HepG2 (cell line): ENCODE data around the gene ZNF446. TPM values are rescaled to one million over a fixed set of nuclear protein-coding genes. Genes with fewer than 3 reads are reported as not detected.

Experiments used
- ATAC-seq: fragments of 200-7000 bp; cut with Tn5 transposase; 3 replicates; pipeline ENCODE4 v1.9.1; 2020; ENCODE audit warnings: mild to moderate bottlenecking, moderate library complexity
- BruUV-seq: library from RNA; stranded (reverse); fragments of 400-500 nt; replicated peaks from 2 replicates; lab custom pipeline; 2021; lab: Mats Ljungman, UMichigan
- CTCF ChIA-PET: fragments of 300-600 bp; formaldehyde crosslinking; extraction: SDS; loops from one replicate; lab custom pipeline; 2021; ENCODE audit warnings: low total read pairs, inconsistent platforms, low intra/inter-chr PET ratio; lab: Yijun Ruan, JAX
- POLR2A ChIA-PET: fragments of 350-600 bp; sonication (Branson Sonifier 250); formaldehyde crosslinking; loops from one replicate; lab custom pipeline; 2020; ENCODE audit warnings: antibody characterized with exemption, inconsistent platforms; lab: Yijun Ruan, JAX
- DNase-seq: peaks from one replicate; pipeline ENCODE4 v3.0.0-alpha.2; 2015; ENCODE audit warnings: low spot score
- FAIRE-seq: peaks from 3 replicates; lab custom pipeline; 2011; peaks lifted over from hg19 to GRCh38; lab: Jason Lieb, UNC
- H2AFZ ChIP-seq: one replicate; pipeline ENCODE4 v1.6.1; 2011; ENCODE audit warnings: low read length, inconsistent platforms
- H3K27ac ChIP-seq: fragments of 300-600 bp; 3 replicates; pipeline ENCODE4 v1.8.0; 2011; ENCODE audit warnings: mixed run types, mild to moderate bottlenecking, mixed read lengths, low read length, inconsistent platforms; ENCODE audit not compliant: insufficient read depth; ENCODE audit errors: extremely low read length
- H3K27me3 ChIP-seq, 2 experiments: fragments of 200-600 bp in 1 of 2; 2 replicates in 1 of 2; 3 replicates in 1 of 2; pipeline versions ENCODE4 v1.6.0 to v1.8.0; 2011; ENCODE audit warnings: low read length in 2 of 2, mild to moderate bottlenecking in 2 of 2, moderate library complexity in 2 of 2, inconsistent platforms in 1 of 2; ENCODE audit not compliant: insufficient read depth in 2 of 2, control insufficient read depth in 1 of 2
- H3K36me3 ChIP-seq, 2 experiments: fragments of 200-600 bp in 1 of 2; replicated peaks in 1 of 2; 2 replicates in 1 of 2; 3 replicates in 1 of 2; pipeline versions ENCODE4 v1.5.1 to v1.8.0; 2011; ENCODE audit warnings: low read length in 2 of 2, inconsistent platforms in 1 of 2; ENCODE audit not compliant: insufficient read depth in 2 of 2, control insufficient read depth in 1 of 2
- H3K4me1 ChIP-seq: 2 replicates; pipeline ENCODE4 v1.5.1; 2012; ENCODE audit warnings: low read length, inconsistent platforms; ENCODE audit not compliant: insufficient read depth
- H3K4me2 ChIP-seq: 2 replicates; pipeline ENCODE4 v1.6.0; 2011; ENCODE audit warnings: low read depth, low read length, inconsistent platforms
- H3K4me3 ChIP-seq, 3 experiments: fragments of 200-600 bp in 1 of 3; sonication (generic), shearing (Covaris generic) in 1 of 3; replicated peaks in 1 of 3; 2 replicates each; pipeline ENCODE4 v1.5.1; 2011 to 2016; ENCODE audit warnings: low read length in 3 of 3, inconsistent platforms in 2 of 3, low read depth in 2 of 3, mild to moderate bottlenecking in 2 of 3, control low read depth in 1 of 3, mixed read lengths in 1 of 3; ENCODE audit not compliant: insufficient read depth in 1 of 3
- H3K79me2 ChIP-seq: one replicate; pipeline ENCODE4 v1.6.1; 2011; ENCODE audit warnings: low read length, inconsistent platforms; ENCODE audit not compliant: insufficient read depth
- H3K9ac ChIP-seq: 2 replicates; pipeline ENCODE4 v1.6.0; 2011; ENCODE audit warnings: mild to moderate bottlenecking, low read depth, low read length, inconsistent platforms; ENCODE audit not compliant: insufficient read depth
- H3K9me3 ChIP-seq: 2 replicates; pipeline ENCODE4 v1.5.1; 2012; ENCODE audit warnings: mild to moderate bottlenecking, low read length
- H4K20me1 ChIP-seq: 2 replicates; pipeline ENCODE4 v1.6.0; 2011; ENCODE audit warnings: inconsistent platforms, mild to moderate bottlenecking, low read length, moderate library complexity; ENCODE audit not compliant: insufficient read depth
- PHF8 ChIP-seq: sonication (generic); formaldehyde crosslinking; IDR thresholded peaks from 2 replicates; pipeline ENCODE4 v1.5.0; 2020; ENCODE audit warnings: missing genetic modification reagents
- ZNF329 ChIP-seq: sonication (generic); formaldehyde crosslinking; IDR thresholded peaks from 2 replicates; pipeline ENCODE4 v1.9.0; 2021; ENCODE audit warnings: low read depth, mild to moderate bottlenecking, missing genetic modification reagents
- ZNF772 ChIP-seq: sonication (generic); formaldehyde crosslinking; IDR thresholded peaks from 2 replicates; pipeline ENCODE4 v1.5.0; 2020; ENCODE audit warnings: mild to moderate bottlenecking, missing genetic modification reagents
- WGBS: methylation state at CpG from one replicate; pipeline ENCODE4 v1.1.6; 2017; ENCODE audit warnings: low lambda C conversion rate; 5-methylcytosine and 5-hydroxymethylcytosine counted together
- in situ Hi-C: cut with HindIII; loops from 2 replicates; pipeline ENCODE4 v1.10.0; 2017; ENCODE audit warnings: low pct_unique_long_range_greater_than_20kb; ENCODE audit not compliant: extremely low pct_ligation_motif_present
- intact Hi-C: fragments of 100-400 bp; cut with micrococcal nuclease; formaldehyde crosslinking; loops from one replicate; pipeline ENCODE4 v1.10.0; 2022; ENCODE audit not compliant: unreplicated experiment
- polyA plus RNA-seq, 8 experiments: library from polyadenylated mRNA; depleted of rRNA in 3 of 8; stranded (reverse) in 7 of 8; unstranded in 1 of 8; fragments of >200 nt; fragmentation: Illumina TruSeq in 4 of 8; extraction: Trizol in 4 of 8; gene quantifications; 2 replicates each; pipeline versions ENCODE4 v1.2.1 to v1.2.3, GENCODE V29; 2011 to 2016; ENCODE audit warnings: low read depth in 4 of 8, missing spikeins in 1 of 8, mixed read lengths in 1 of 8; ENCODE audit not compliant: insufficient read depth in 1 of 8
- total RNA-seq, 5 experiments: library from RNA; depleted of rRNA; stranded (reverse); fragments of >200 nt; fragmentation: Illumina TruSeq; extraction: Trizol; gene quantifications; 2 replicates each; pipeline ENCODE4 v1.2.3, GENCODE V29; 2016; ENCODE audit warnings: low read depth in 1 of 5
- TF ChIP-seq, protein P1 (sequence below): sonication (generic); formaldehyde crosslinking; IDR thresholded peaks from 2 replicates; pipeline ENCODE4 v1.8.0; 2022; ENCODE audit warnings: missing genetic modification reagents, mild to moderate bottlenecking, moderate library complexity, borderline replicate concordance
- TF ChIP-seq, protein P2 (sequence below): sonication (generic); formaldehyde crosslinking; IDR thresholded peaks from 2 replicates; pipeline ENCODE4 v1.4.0; 2020; ENCODE audit warnings: missing genetic modification reagents
- TF ChIP-seq, protein P3 (sequence below): IDR thresholded peaks from 2 replicates; pipeline ENCODE4 v1.6.1; 2012; ENCODE audit warnings: inconsistent platforms
- TF ChIP-seq, protein P4 (sequence below): IDR thresholded peaks from 2 replicates; pipeline ENCODE4 v1.6.1; 2016

The ZNF446 gene
- total and polyA plus RNA-seq, 2 of the 13 experiments (the other 11 are each of a cell fraction or from before 2014, with no cell fraction given): 3.0 to 3.6 TPM

DNA sequence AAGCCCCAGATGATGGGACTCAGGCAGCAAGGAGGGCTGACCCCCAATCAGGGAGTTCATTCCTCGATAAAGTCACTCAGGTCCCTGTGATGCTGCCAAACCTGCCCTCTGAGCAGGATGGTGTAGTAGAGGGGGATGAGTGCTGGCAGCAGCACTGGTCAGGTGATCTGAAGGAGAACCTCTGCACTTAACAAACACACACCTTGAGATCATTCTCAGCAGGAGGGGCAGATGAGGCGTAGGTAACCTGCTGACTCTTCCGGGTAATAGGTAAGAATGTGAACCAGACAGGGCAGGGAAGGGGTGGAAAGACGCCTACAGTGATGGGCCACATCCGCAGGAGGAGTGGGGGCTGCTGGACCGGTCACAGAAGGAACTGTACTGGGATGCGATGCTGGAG lies 3.2 kb downstream of the ZNF446 start:
- Histone ChIP-seq H2AFZ (no peak overlapping the region), H3K79me2 (no peaks in the 10 kb centered on the region), H3K9ac (no peak overlapping the region), H3K4me2 (no peak overlapping the region), H3K27me3 (no peaks in the 10 kb centered on the region; a peak in 1 of 5 replicates), H3K27ac (no peak overlapping the region), H3K4me1 (peaks cover 20% of the 10 kb centered on the region), H3K9me3 (no peaks in the 10 kb centered on the region), H3K4me3 (no peak overlapping the region), H4K20me1 (no peaks in the 10 kb centered on the region), H3K36me3 (peaks cover 1 to 18% of the 10 kb centered on the region in 2 experiments; a peak in 2 of 5 replicates)
- TF ChIP-seq, protein P1, sequence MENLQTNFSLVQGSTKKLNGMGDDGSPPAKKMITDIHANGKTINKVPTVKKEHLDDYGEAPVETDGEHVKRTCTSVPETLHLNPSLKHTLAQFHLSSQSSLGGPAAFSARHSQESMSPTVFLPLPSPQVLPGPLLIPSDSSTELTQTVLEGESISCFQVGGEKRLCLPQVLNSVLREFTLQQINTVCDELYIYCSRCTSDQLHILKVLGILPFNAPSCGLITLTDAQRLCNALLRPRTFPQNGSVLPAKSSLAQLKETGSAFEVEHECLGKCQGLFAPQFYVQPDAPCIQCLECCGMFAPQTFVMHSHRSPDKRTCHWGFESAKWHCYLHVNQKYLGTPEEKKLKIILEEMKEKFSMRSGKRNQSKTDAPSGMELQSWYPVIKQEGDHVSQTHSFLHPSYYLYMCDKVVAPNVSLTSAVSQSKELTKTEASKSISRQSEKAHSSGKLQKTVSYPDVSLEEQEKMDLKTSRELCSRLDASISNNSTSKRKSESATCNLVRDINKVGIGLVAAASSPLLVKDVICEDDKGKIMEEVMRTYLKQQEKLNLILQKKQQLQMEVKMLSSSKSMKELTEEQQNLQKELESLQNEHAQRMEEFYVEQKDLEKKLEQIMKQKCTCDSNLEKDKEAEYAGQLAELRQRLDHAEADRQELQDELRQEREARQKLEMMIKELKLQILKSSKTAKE (CRISPR knock-in tag): no peak
- TF ChIP-seq PHF8 (no peak), ZNF772 (CRISPR knock-in tag) (no peak), ZNF329 (CRISPR knock-in tag) (no peak)
- TF ChIP-seq, protein P2, sequence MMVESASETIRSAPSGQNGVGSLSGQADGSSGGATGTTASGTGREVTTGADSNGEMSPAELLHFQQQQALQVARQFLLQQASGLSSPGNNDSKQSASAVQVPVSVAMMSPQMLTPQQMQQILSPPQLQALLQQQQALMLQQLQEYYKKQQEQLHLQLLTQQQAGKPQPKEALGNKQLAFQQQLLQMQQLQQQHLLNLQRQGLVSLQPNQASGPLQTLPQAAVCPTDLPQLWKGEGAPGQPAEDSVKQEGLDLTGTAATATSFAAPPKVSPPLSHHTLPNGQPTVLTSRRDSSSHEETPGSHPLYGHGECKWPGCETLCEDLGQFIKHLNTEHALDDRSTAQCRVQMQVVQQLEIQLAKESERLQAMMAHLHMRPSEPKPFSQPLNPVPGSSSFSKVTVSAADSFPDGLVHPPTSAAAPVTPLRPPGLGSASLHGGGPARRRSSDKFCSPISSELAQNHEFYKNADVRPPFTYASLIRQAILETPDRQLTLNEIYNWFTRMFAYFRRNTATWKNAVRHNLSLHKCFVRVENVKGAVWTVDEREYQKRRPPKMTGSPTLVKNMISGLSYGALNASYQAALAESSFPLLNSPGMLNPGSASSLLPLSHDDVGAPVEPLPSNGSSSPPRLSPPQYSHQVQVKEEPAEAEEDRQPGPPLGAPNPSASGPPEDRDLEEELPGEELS (CRISPR knock-in tag): no peak
- TF ChIP-seq, protein P3, sequence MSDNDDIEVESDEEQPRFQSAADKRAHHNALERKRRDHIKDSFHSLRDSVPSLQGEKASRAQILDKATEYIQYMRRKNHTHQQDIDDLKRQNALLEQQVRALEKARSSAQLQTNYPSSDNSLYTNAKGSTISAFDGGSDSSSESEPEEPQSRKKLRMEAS: no peak
- TF ChIP-seq, protein P4, sequence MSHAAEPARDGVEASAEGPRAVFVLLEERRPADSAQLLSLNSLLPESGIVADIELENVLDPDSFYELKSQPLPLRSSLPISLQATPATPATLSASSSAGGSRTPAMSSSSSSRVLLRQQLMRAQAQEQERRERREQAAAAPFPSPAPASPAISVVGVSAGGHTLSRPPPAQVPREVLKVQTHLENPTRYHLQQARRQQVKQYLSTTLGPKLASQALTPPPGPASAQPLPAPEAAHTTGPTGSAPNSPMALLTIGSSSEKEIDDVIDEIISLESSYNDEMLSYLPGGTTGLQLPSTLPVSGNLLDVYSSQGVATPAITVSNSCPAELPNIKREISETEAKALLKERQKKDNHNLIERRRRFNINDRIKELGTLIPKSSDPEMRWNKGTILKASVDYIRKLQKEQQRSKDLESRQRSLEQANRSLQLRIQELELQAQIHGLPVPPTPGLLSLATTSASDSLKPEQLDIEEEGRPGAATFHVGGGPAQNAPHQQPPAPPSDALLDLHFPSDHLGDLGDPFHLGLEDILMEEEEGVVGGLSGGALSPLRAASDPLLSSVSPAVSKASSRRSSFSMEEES: no peak
- no TSS peak for BruUV-seq
- DNase-seq (no peak), FAIRE-seq (no peak), ATAC-seq (no peak)
- 99% methylated on average over 7 of the region's 7 CpGs for WGBS
- ChIA-PET CTCF (no interaction called here), POLR2A (interaction anchor here (1.1 kb wide), 1 partner anchor 40 kb away, joined by 3 read pairs; the partner anchor contains the start of gene ZBTB45)
- intact Hi-C loops (no loop called here), in situ Hi-C loops (no loop called here)
